Activated CD4-positive, alpha-beta memory T cell treated with anti-CD3 and anti-CD28 coated beads for 36 hours (primary cell): ENCODE measurements around the gene HOXB3. TPM values are rescaled to one million over a fixed set of nuclear protein-coding genes. Genes with fewer than 3 reads are reported as not detected.

Experiments used
- CTCF ChIA-PET: fragments of 350-600 bp; sonication (Branson Sonifier 250); formaldehyde crosslinking; loops from one replicate; lab custom pipeline; 2021; ENCODE audit warnings: antibody characterized with exemption, inconsistent platforms; lab: Charles Lee
- POLR2A ChIA-PET: fragments of 350-600 bp; sonication (Branson Sonifier 250); formaldehyde crosslinking; loops from one replicate; lab custom pipeline; 2021; ENCODE audit warnings: antibody characterized with exemption; lab: Charles Lee
- DNase-seq: peaks from one replicate; pipeline ENCODE4 v3.0.0-alpha.2; 2020
- H3K27ac Mint-ChIP-seq: one replicate; pipeline ENCODE4 v1.8.0; 2021; ENCODE audit warnings: mixed read lengths
- H3K27me3 Mint-ChIP-seq: one replicate; pipeline ENCODE4 v1.8.0; 2021; ENCODE audit warnings: mixed read lengths
- H3K36me3 Mint-ChIP-seq: one replicate; pipeline ENCODE4 v1.8.0; 2021; ENCODE audit warnings: mixed read lengths
- H3K4me1 Mint-ChIP-seq: one replicate; pipeline ENCODE4 v1.8.0; 2021; ENCODE audit warnings: low read depth, mixed read lengths
- H3K4me3 Mint-ChIP-seq: one replicate; pipeline ENCODE4 v1.8.0; 2021; ENCODE audit warnings: mild to moderate bottlenecking, mixed read lengths
- H3K9me3 Mint-ChIP-seq: one replicate; pipeline ENCODE4 v1.8.0; 2021; ENCODE audit warnings: mixed read lengths
- intact Hi-C: fragments of 100-400 bp; cut with micrococcal nuclease; formaldehyde crosslinking; loops from one replicate; pipeline ENCODE4 v1.15.1; 2023
- total RNA-seq, 2 experiments: library from RNA; stranded (reverse); gene quantifications; one replicate each; pipeline ENCODE4 v1.2.3, GENCODE V29; 2021

Gene HOXB3
- 1 to 10 TPM; 2.6 TPM for total RNA-seq

DNA sequence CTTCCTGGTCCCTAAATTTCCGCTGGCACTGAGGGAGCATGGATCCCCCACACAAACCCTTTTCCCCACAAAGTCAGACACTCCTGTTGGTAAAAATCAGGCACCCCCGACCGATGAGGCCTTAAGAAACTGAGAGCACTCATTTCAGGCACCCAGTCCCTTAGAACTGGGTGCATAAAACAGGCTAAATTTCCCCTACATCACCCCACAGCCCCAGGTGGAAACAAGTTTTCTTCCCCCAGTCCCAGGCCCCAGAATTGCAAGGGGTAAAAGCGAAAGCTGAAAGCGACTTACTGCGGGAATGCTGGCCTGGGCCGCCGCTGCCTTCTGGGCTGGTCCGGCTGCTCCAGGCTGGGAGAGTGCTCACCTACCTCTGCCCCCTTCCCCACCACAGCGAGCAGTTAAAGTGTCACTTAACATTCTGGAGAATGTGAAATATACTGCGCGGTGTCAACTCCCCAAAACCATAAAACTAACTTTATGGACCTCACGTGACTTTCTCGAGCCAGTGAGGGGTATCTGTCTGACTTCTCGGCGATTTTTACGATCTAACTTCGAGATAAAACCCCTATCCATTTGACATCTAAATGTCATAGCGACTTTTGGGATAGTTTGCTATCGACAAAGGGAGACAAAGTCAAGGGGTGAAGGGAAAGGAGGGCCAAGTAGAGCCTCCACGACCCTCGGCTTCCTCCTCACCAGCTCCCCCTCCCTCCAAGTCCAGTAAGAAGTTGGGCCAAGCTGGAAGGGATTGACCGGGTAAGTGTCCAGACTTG lies at the start of gene HOXB3:
Gene HOXB3, minus strand, starts transcription at position 411 of the 776 bp plus-strand sequence. CDS start 37,767 bp downstream, outside the sequence.
- POLR2A ChIA-PET = no interaction called here
- intact Hi-C loops = loop anchor here (5.0 kb wide), 1 partner anchor 563 kb away; no protein-coding TSS in a partner anchor
- peaks cover 22% of the 10 kb centered on the region for H3K4me1 Mint-ChIP-seq
- no peak within 1 kb of the TSS for H3K27ac Mint-ChIP-seq
- no peaks in the 10 kb centered on the region for H3K9me3 Mint-ChIP-seq
- no peaks in the 10 kb centered on the region for H3K36me3 Mint-ChIP-seq
- no peak for DNase-seq
- CTCF ChIA-PET = interaction anchor here (0.6 to 4.6 kb wide), 4 partner anchors 89 to 238 kb away, joined by 4 to 37 read pairs (median 9); no protein-coding TSS in a partner anchor
- H3K27me3 Mint-ChIP-seq = peaks cover 74% of the 10 kb centered on the region
- H3K4me3 Mint-ChIP-seq = no peak within 1 kb of the TSS

DNA sequence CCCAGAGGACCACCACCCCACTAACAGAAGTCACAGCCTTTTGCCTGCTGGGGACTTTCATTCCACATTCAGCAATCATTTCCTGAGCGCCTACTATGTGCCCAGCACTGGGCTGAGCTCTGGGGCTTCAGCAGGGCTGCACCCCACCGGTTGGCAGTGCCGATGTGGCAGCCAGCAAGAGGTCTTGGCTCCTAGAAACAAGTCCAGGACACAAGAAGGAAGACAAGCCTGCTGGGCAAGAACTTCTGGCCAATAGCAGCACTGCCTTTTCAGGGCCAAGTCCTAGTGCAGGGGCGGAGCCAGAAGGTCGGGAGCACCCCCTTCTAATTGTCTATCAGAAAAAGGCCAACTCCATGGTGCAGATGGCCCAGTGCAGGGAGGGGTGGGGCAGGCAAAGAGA lies 49.1 kb upstream of the HOXB3 start:
- ChIA-PET CTCF (no interaction called here), POLR2A (no interaction called here)
- no peaks in the 10 kb centered on the region for H3K9me3 Mint-ChIP-seq
- no peak overlapping the region for H3K4me3 Mint-ChIP-seq
- H3K27me3 Mint-ChIP-seq = peaks cover 82% of the 10 kb centered on the region
- no peak for DNase-seq
- peaks cover 8% of the 10 kb centered on the region for H3K4me1 Mint-ChIP-seq
- H3K36me3 Mint-ChIP-seq = no peaks in the 10 kb centered on the region
- intact Hi-C loops = no loop called here
- no peak overlapping the region for H3K27ac Mint-ChIP-seq

DNA sequence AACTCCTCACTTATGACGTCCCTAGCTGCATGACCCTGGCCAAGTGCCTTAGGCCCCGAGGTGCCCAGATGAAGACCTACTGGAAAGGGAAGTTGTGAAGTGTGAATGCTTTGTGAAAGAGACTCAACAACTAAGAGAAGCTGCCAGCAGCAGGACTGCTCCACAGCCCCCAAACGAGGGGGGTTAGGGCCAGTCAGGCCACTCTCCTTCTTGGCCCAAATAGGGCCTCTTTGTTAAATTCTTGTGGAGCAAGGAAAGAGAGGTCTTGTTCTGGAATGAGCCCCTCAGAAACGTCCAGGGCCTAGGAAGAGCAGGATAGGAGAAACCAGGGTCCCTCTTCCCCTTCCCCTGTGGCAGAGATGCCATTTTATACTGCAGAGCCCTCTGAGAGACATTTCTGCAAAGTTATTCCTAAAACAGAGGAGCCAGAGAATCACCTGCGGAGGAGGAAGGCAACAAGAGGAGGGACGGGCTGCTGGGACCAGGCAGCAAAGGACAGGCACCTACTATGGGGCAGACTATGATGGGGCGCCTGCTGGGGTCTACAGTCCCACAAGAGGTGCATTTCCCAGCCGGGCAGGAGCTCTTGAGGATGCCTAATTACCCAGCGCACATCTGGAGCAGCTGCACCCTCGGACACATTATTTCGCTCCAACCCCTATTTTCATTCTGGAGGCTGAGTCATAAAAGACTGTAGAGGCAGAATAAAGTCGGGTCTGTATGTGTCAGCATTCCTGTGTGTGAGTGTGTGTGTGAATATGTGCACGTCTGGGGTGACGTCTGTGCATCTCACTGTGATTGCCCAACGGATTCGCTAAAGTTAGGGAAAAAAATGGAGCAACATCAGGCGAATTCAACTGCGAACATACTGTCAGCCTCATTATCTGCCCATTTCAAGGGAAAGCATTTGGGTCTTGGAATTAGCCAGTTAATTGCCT lies 47.6 kb upstream of the HOXB3 start:
- H3K36me3 Mint-ChIP-seq = no peaks in the 10 kb centered on the region
- CTCF ChIA-PET = interaction anchor here (0.6 to 3.8 kb wide), 21 partner anchors 8 to 241 kb away, joined by 3 to 50 read pairs (median 7); partner anchors contain the start of genes HOXB5, HOXB9 and PRAC2
- no peak overlapping the region for H3K27ac Mint-ChIP-seq
- no peaks in the 10 kb centered on the region for H3K9me3 Mint-ChIP-seq
- H3K27me3 Mint-ChIP-seq = peaks cover 78% of the 10 kb centered on the region
- peaks cover 11% of the 10 kb centered on the region for H3K4me1 Mint-ChIP-seq
- no peak overlapping the region for H3K4me3 Mint-ChIP-seq
- POLR2A ChIA-PET = no interaction called here
- peak; percentile 3 for DNase-seq
- intact Hi-C loops = no loop called here

DNA sequence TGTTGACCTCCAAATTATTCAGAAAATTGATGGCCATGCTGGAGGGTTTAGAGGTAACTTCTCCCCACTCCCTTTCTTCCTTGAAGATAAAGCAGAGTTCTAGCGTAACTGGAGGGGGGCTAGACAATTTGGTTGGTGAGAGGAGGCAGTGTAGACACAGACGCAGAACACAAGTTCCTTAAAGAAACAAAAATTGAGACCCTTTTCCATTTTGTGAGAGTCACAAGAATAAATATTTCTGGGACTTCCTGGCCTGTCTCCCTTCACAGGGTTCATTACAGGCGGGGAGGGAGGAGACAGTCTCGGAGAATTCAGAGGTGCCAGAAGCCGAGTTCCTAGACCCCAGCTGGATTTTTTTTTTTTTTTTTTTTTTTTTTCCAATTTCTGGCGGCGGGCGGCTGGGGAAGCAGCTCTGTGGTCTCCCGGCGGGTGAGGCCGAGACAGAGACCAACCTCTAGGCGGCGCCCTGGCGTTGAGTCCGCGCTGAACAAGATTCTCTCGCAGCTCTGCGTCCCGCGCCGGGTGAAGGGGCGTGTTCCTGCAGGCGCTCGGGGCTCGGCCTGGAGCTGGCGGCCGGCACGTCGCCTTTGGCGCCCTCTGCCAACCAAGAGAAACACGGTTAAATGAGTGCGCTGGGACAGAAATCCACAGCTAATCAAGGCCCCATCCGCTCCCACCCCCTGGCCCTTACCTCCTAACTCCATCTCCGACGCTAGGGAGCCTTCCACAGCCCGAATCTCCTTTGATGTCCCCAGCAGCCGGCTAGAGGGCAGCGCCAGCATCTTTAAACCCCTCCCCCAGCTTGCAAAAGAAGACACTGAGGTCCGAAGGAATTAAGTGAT lies 46.4 kb upstream of the HOXB3 start:
- Mint-ChIP-seq H3K4me3 (peak overlapping the region; percentile 13), H3K27me3 (peaks cover 76% of the 10 kb centered on the region), H3K4me1 (peaks cover 4% of the 10 kb centered on the region), H3K36me3 (no peaks in the 10 kb centered on the region), H3K9me3 (no peaks in the 10 kb centered on the region), H3K27ac (no peak overlapping the region)
- CTCF ChIA-PET = interaction anchor here (0.6 to 3.8 kb wide), 43 partner anchors 9 to 616 kb away, joined by 3 to 50 read pairs (median 4); partner anchors contain the start of genes HOXB5, HOXB8, HOXB9 and PRAC2
- DNase-seq = peak; percentile 85
- intact Hi-C loops = no loop called here
- POLR2A ChIA-PET = interaction anchor here (0.6 to 0.7 kb wide), 2 partner anchors 12 to 111 kb away, joined by 3 read pairs; no protein-coding TSS in a partner anchor

DNA sequence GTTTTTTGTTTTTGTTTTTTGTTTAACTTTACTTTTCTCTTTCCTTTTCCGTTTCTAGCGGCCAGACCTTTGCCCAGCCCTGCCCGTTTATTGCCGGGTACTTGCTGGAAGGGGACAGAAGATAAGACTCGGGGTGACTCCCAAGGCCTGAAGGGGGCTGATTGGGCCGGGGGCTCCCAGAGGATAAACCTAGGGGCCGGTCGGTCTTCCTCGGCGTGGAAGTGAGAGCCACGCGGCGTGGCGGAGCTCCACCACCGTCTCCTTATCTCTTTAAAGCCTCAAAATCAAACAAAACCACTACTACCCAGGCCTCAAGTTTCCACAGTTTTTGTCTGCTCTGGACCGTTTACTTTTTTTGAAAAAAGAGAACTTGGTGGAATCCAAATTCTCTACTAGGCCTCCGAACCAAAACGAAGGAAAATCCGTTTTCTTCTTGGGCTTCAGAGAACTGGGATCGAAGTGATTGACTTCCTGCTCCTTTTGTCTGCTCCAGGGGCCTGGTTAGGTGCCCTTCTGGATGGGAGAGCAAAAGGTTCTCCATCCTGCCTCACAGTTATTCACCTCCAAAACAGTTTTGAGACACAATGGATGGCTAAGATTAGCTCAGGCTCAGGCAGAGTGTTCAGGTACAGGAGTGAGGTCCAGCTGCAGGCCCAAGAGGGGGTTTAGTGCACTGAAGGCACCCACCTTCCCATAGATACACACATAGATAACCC lies 44.6 kb upstream of the HOXB3 start:
- no peak overlapping the region for H3K27ac Mint-ChIP-seq
- intact Hi-C loops = no loop called here
- H3K9me3 Mint-ChIP-seq = no peaks in the 10 kb centered on the region
- H3K27me3 Mint-ChIP-seq = peaks cover 76% of the 10 kb centered on the region
- no peak for DNase-seq
- ChIA-PET CTCF (interaction anchor here (0.9 to 3.8 kb wide), 5 partner anchors 8 to 586 kb away, joined by 3 to 50 read pairs (median 3); partner anchors contain the start of genes HOXB5, HOXB9 and NFE2L1), POLR2A (no interaction called here)
- H3K4me3 Mint-ChIP-seq = no peak overlapping the region
- H3K36me3 Mint-ChIP-seq = no peaks in the 10 kb centered on the region
- peaks cover 3% of the 10 kb centered on the region for H3K4me1 Mint-ChIP-seq

DNA sequence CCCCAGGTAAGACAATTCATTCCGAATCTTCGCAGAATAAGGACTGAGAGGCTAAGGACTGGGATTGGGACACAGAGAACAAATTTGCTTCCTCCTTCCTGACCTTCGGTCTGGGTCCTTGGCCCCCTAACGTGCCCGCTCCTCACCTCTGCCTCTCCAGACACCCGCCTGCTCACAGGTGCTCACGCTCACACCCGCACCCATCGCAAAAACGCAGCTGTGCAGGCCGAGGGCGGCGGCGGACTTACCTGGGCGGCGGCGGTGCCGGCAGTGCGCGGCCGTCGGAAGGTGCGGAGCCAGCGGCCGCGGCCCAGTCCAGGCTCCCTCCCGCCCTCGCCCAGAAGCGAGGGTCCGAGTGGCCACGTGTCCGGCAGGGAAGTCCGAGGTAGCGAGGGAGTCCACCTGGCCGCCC lies 43.2 kb upstream of the HOXB3 start:
- ChIA-PET POLR2A (no interaction called here), CTCF (interaction anchor here (2.0 kb wide), 1 partner anchor 12 kb away, joined by 6 read pairs; no protein-coding TSS in a partner anchor)

DNA sequence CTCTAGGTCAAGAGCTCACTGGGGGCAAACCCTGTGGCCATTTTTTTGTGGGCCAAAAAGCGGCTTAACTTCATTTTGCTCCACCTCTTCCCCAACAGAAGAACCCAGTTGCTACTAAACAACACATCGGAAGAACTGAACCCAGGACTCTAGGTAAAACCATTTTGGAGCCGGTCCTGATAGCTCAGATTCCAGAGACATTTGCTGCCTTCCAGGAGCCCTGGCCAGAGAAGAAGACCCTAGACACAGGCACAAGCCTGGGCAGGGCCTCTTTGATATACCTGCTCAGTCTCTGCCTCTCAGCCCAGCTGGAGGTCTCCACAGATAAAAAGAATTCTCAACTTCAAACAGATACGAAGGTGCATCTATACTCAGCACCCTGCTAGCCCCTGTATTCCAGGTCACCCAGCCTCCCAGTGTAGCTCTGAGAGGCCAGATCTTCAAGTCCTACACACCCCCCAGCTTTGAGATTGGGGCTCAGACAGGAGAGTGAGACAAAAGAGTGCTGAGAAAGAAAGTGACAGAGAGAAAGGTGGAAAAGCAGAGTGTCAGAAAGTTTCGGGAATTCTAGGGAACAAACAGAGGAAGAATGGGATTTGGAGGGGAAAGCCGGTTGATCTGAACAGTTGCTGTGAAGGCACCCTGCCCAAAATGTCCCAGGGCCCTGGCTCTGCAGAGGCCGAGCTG lies 42.7 kb upstream of the HOXB3 start:
- CTCF ChIA-PET = interaction anchor here (0.8 to 2.0 kb wide), 6 partner anchors 12 to 367 kb away, joined by 3 to 6 read pairs (median 4); no protein-coding TSS in a partner anchor
- Mint-ChIP-seq H3K27me3 (peaks cover 82% of the 10 kb centered on the region), H3K9me3 (no peaks in the 10 kb centered on the region), H3K4me3 (peak overlapping the region; percentile 7), H3K36me3 (no peaks in the 10 kb centered on the region), H3K4me1 (peaks cover 3% of the 10 kb centered on the region), H3K27ac (no peak overlapping the region)
- intact Hi-C loops = no loop called here
- DNase-seq = no peak
- POLR2A ChIA-PET = no interaction called here

More for the DNA sequence above, 43.2 kb upstream of the HOXB3 start:
- Mint-ChIP-seq H3K36me3 (no peaks in the 10 kb centered on the region), H3K27me3 (peaks cover 82% of the 10 kb centered on the region), H3K9me3 (no peaks in the 10 kb centered on the region), H3K4me1 (peaks cover 3% of the 10 kb centered on the region), H3K4me3 (no peak overlapping the region), H3K27ac (no peak overlapping the region)
- intact Hi-C loops = no loop called here
- no peak for DNase-seq

- H3K9me3 Mint-ChIP-seq = no peaks in the 10 kb centered on the region
- H3K27ac Mint-ChIP-seq = no peak overlapping the region
- DNase-seq = no peak
- intact Hi-C loops = no loop called here
- ChIA-PET POLR2A (no interaction called here), CTCF (interaction anchor here (0.8 to 2.0 kb wide), 6 partner anchors 11 to 366 kb away, joined by 3 to 6 read pairs (median 4); no protein-coding TSS in a partner anchor)
- peaks cover 82% of the 10 kb centered on the region for H3K27me3 Mint-ChIP-seq
- peaks cover 5% of the 10 kb centered on the region for H3K4me1 Mint-ChIP-seq
- H3K36me3 Mint-ChIP-seq = no peaks in the 10 kb centered on the region
- H3K4me3 Mint-ChIP-seq = no peak overlapping the region
Observed at GRCh38 chr17:48631693-48632578, 41.9 kb upstream of the HOXB3 start.

GRCh38 chr17:48630925-48631692 lies 41.1 kb upstream of the HOXB3 start:
- no peak overlapping the region for H3K27ac Mint-ChIP-seq
- no peak overlapping the region for H3K4me3 Mint-ChIP-seq

More at GRCh38 chr17:48630925-48631692, 41.1 kb upstream of the HOXB3 start:
- ChIA-PET POLR2A (no interaction called here), CTCF (interaction anchor here (2.0 kb wide), 2 partner anchors 10 to 12 kb away, joined by 6 read pairs; no protein-coding TSS in a partner anchor)
- H3K4me1 Mint-ChIP-seq = peaks cover 9% of the 10 kb centered on the region
- no peaks in the 10 kb centered on the region for H3K9me3 Mint-ChIP-seq
- DNase-seq = no peak
- intact Hi-C loops = no loop called here
- H3K36me3 Mint-ChIP-seq = no peaks in the 10 kb centered on the region
- H3K27me3 Mint-ChIP-seq = peaks cover 81% of the 10 kb centered on the region
